ENCODE measurements around the gene EXD3.

The EXD3 gene

GRCh38 chr9:137279741-137280473 lies 143.1 kb downstream of the EXD3 start:
- TF ChIP-seq CTCF (IDR thresholded peaks at IDR 0.05) = no peak
- peak; percentile 70 for DNase-seq (ENCODE audit: low spot score)
- Histone ChIP-seq H3K27ac (no peak overlapping the region), H3K4me3 (no peak overlapping the region)

- peak; percentile 70 for DNase-seq (ENCODE audit: low spot score)
Measured at GRCh38 chr9:137278721-137279711, 143.9 kb downstream of the EXD3 start.

GRCh38 chr9:137278061-137278701 lies 144.8 kb downstream of the EXD3 start:
- Histone ChIP-seq H3K27ac (peak overlapping the region; percentile 70 to 85), H3K4me3 (peak overlapping the region; percentile 67)
- TF ChIP-seq CTCF (IDR thresholded peaks at IDR 0.05) = no peak
- peak; percentile 72 for DNase-seq (ENCODE audit: low spot score)

More at GRCh38 chr9:137278721-137279711, 143.9 kb downstream of the EXD3 start:
- Histone ChIP-seq H3K27ac (peak overlapping the region in 1 of 2 donors; percentile 85), H3K4me3 (peak overlapping the region; percentile 67)
- TF ChIP-seq CTCF (IDR thresholded peaks at IDR 0.05) = no peak

- Histone ChIP-seq H3K27ac (peak within 1 kb of the TSS; percentile 70 to 85), H3K4me3 (peak within 1 kb of the TSS; percentile 67)
- DNase-seq (ENCODE audit: low spot score) = peak; percentile 85
- no peak for TF ChIP-seq CTCF (IDR thresholded peaks at IDR 0.05)
Measured at GRCh38 chr9:137277329-137278041, 145.5 kb downstream of the EXD3 start, which contains the start of gene TOR4A. Gene TOR4A, plus strand, starts transcription at chr9:137277726. Its CDS starts 964 bp downstream, at chr9:137278690.

GRCh38 chr9:137276473-137277328 lies 146.3 kb downstream of the EXD3 start:
- TF ChIP-seq CTCF (IDR thresholded peaks at IDR 0.05) = no peak
- Histone ChIP-seq H3K27ac (peak overlapping the region; percentile 70 to 85), H3K4me3 (peak overlapping the region; percentile 67)
- DNase-seq (ENCODE audit: low spot score) = no peak
